A549 (cell line): ENCODE measurements around the gene PARD6G. TPM values are rescaled to one million over a fixed set of nuclear protein-coding genes. Genes with fewer than 3 reads are reported as not detected.

Experiments used
- ATAC-seq, 2 experiments: fragments of 200-7000 bp in 1 of 2; fragments of >200 bp in 1 of 2; cut with Nextera tagmentation in 1 of 2; cut with Tn5 transposase in 1 of 2; 3 replicates each; pipeline versions ENCODE4 v1.8.0 to v1.9.1; 2018 to 2020; ENCODE audit warnings: mild to moderate bottlenecking in 1 of 2, moderate library complexity in 1 of 2
- CTCF ChIA-PET: fragments of 300-600 bp; sonication (Branson Sonifier 250); formaldehyde crosslinking; extraction: SDS; loops from one replicate; lab custom pipeline; 2021; ENCODE audit warnings: antibody characterized with exemption, inconsistent platforms; lab: Yijun Ruan, JAX
- POLR2A ChIA-PET: fragments of 350-600 bp; formaldehyde crosslinking; extraction: SDS; loops from one replicate; lab custom pipeline; 2021; ENCODE audit warnings: antibody characterized with exemption, inconsistent platforms; lab: Yijun Ruan, JAX
- DNase-seq, 2 experiments: peaks; one replicate each; pipeline versions ENCODE4 v3.0.0 to v3.0.0-alpha.2; 2011 to 2016; ENCODE audit warnings: low read depth in 1 of 2, low spot score in 1 of 2
- FAIRE-seq: peaks from 2 replicates; lab custom pipeline; 2011; peaks lifted over from hg19 to GRCh38; lab: Jason Lieb, UNC
- H3K27ac ChIP-seq, 2 experiments: fragments of >200 bp; sonication (Bioruptor Twin); formaldehyde crosslinking; 3 replicates each; pipeline ENCODE4 v1.5.1; 2016 to 2017
- H3K4me1 ChIP-seq: fragments of >200 bp; sonication (Bioruptor Twin); formaldehyde crosslinking; 3 replicates; pipeline ENCODE4 v1.6.1; 2016
- H3K4me2 ChIP-seq: fragments of >200 bp; sonication (Bioruptor Twin); formaldehyde crosslinking; 3 replicates; pipeline ENCODE4 v1.6.1; 2016
- H3K4me3 ChIP-seq: fragments of >200 bp; sonication (Bioruptor Twin); formaldehyde crosslinking; 3 replicates; pipeline ENCODE4 v1.5.1; 2016
- H3K9me3 ChIP-seq: fragments of >200 bp; sonication (Bioruptor Twin); formaldehyde crosslinking; 3 replicates; pipeline ENCODE4 v1.6.1; 2016
- BCL3 ChIP-seq: fragments of >200 bp; sonication (Bioruptor Twin); formaldehyde crosslinking; IDR thresholded peaks from 3 replicates; pipeline ENCODE4 v1.6.1; 2016
- BHLHE40 ChIP-seq: IDR thresholded peaks from 2 replicates; pipeline ENCODE4 v1.6.1; 2012; ENCODE audit warnings: low read depth, low read length, inconsistent platforms
- CBX2 ChIP-seq: fragments of 200-600 bp; sonication (generic); IDR thresholded peaks from 2 replicates; pipeline ENCODE4 v1.6.1; 2016; ENCODE audit warnings: low read depth, mild to moderate bottlenecking, borderline replicate concordance
- CBX8 ChIP-seq: fragments of 200-600 bp; sonication (generic); IDR thresholded peaks from 2 replicates; pipeline ENCODE4 v1.6.1; 2016
- EHMT2 ChIP-seq: fragments of 200-600 bp; sonication (generic); IDR thresholded peaks from 2 replicates; pipeline ENCODE4 v1.6.1; 2016; ENCODE audit warnings: antibody characterized with exemption, low read depth, mild to moderate bottlenecking, moderate library complexity
- FOSB ChIP-seq: fragments of 250-450 bp; sonication (Bioruptor Pico); IDR thresholded peaks from 2 replicates; pipeline ENCODE4 v1.5.0; 2020; ENCODE audit warnings: mild to moderate bottlenecking, moderate library complexity
- HDAC2 ChIP-seq: fragments of 200-600 bp; sonication (generic); IDR thresholded peaks from 2 replicates; pipeline ENCODE4 v1.6.1; 2016
- HMGXB4 ChIP-seq: fragments of 250-450 bp; sonication (Bioruptor Pico); IDR thresholded peaks from 2 replicates; pipeline ENCODE4 v1.5.0; 2021; ENCODE audit warnings: mild to moderate bottlenecking, moderate library complexity, borderline replicate concordance
- HOXA7 ChIP-seq: fragments of 250-450 bp; sonication (Bioruptor Pico); IDR thresholded peaks from 2 replicates; pipeline ENCODE4 v1.5.0; 2020; ENCODE audit warnings: mild to moderate bottlenecking, moderate library complexity
- MYC ChIP-seq: IDR thresholded peaks from 2 replicates; pipeline ENCODE4 v1.6.1; 2012; ENCODE audit warnings: mild to moderate bottlenecking, inconsistent platforms, low read length, improper control_type of control experiment, borderline replicate concordance
- NR3C1 ChIP-seq: fragments of >200 bp; sonication (Bioruptor Twin); formaldehyde crosslinking; IDR thresholded peaks from 3 replicates; pipeline ENCODE4 v1.6.1; 2017
- PBX3 ChIP-seq: IDR thresholded peaks from 2 replicates; pipeline ENCODE4 v1.6.1; 2012
- RAD21 ChIP-seq, 2 experiments: fragments of >200 bp in 1 of 2; sonication (Bioruptor Twin) in 1 of 2; formaldehyde crosslinking in 1 of 2; IDR thresholded peaks in 1 of 2; conservative IDR thresholded peaks in 1 of 2; 2 replicates in 1 of 2; 3 replicates in 1 of 2; pipeline ENCODE4 v1.6.1; 2012 to 2018; ENCODE audit warnings: inconsistent platforms in 1 of 2
- RARB ChIP-seq: fragments of 250-450 bp; sonication (Bioruptor Pico); IDR thresholded peaks from 2 replicates; pipeline ENCODE4 v1.8.0; 2021; ENCODE audit warnings: mild to moderate bottlenecking, moderate library complexity
- RCOR1 ChIP-seq: fragments of 150-350 bp; IDR thresholded peaks from 2 replicates; pipeline ENCODE4 v1.6.1; 2014; ENCODE audit warnings: antibody characterized with exemption, low read length, low read depth
- REST ChIP-seq: fragments of 200-600 bp; sonication (generic); IDR thresholded peaks from 2 replicates; pipeline ENCODE4 v1.6.1; 2016; ENCODE audit warnings: antibody characterized with exemption, mild to moderate bottlenecking, moderate library complexity
- SMC3 ChIP-seq: fragments of >200 bp; sonication (Bioruptor Twin); formaldehyde crosslinking; IDR thresholded peaks from 3 replicates; pipeline ENCODE4 v1.6.1; 2018; ENCODE audit warnings: inconsistent platforms
- SREBF2 ChIP-seq: fragments of 450-650 bp; IDR thresholded peaks from 2 replicates; pipeline ENCODE4 v1.6.1; 2014; ENCODE audit warnings: mild to moderate bottlenecking, moderate library complexity
- TP53 ChIP-seq: fragments of 250-450 bp; sonication (Bioruptor Pico); IDR thresholded peaks from 2 replicates; pipeline ENCODE4 v1.5.0; 2021; ENCODE audit warnings: mild to moderate bottlenecking, moderate library complexity
- USF2 ChIP-seq: fragments of 450-650 bp; IDR thresholded peaks from 2 replicates; pipeline ENCODE4 v1.6.1; 2014; ENCODE audit warnings: antibody characterized with exemption
- ZC3H11A ChIP-seq: fragments of 450-650 bp; IDR thresholded peaks from 2 replicates; pipeline ENCODE4 v1.6.1; 2014; ENCODE audit warnings: antibody characterized with exemption, mild to moderate bottlenecking
- ZFP36 ChIP-seq: fragments of 450-650 bp; IDR thresholded peaks from 2 replicates; pipeline ENCODE4 v1.6.1; 2014; ENCODE audit warnings: borderline replicate concordance; ENCODE audit not compliant: partially characterized antibody
- ZNF302 ChIP-seq: fragments of 250-450 bp; sonication (Bioruptor Pico); IDR thresholded peaks from 2 replicates; pipeline ENCODE4 v1.9.0; 2021; ENCODE audit warnings: inconsistent platforms, mild to moderate bottlenecking, moderate library complexity
- WGBS: methylation state at CpG from one replicate; pipeline ENCODE4 v1.1.6; 2017; ENCODE audit errors: missing lambda C conversion rate; 5-methylcytosine and 5-hydroxymethylcytosine counted together
- polyA plus RNA-seq, 4 experiments: library from polyadenylated mRNA; depleted of rRNA in 3 of 4; stranded (reverse); fragments of >200 nt; fragmentation: RNase III in 1 of 4; extraction: RNeasy Plus Mini Kit Qiagen cat#74134 plus additional on column Dnase treatment in 1 of 4; gene quantifications; 2 replicates in 3 of 4; 3 replicates in 1 of 4; pipeline ENCODE4 v1.2.3, GENCODE V29; 2011 to 2017

PARD6G gene
- polyA plus RNA-seq, 2 of the 4 experiments (the other 2 are of a cell fraction) = 1.6 to 2.3 TPM

- ChIA-PET POLR2A (no interaction called here), CTCF (interaction anchor here (1.0 to 1.6 kb wide), 2 partner anchors 26 to 58 kb away, joined by 4 read pairs; no protein-coding TSS in a partner anchor)
- no peak overlapping the region for H3K4me3 ChIP-seq
- H3K4me2 ChIP-seq = no peak overlapping the region
- TF ChIP-seq RCOR1 (no peak), SREBF2 (no peak), CBX2 (no peak), USF2 (no peak), RAD21 (conservative IDR thresholded peaks at IDR 0.05 in 1 of 2, IDR thresholded peaks at IDR 0.05 in 1 of 2) (no peak), PBX3 (no peak), ZFP36 (no peak), BCL3 (no peak), RARB (CRISPR knock-in tag) (no peak), ZNF302 (CRISPR knock-in tag) (no peak), TP53 (CRISPR knock-in tag) (no peak), HOXA7 (CRISPR knock-in tag) (no peak), CBX8 (no peak), BHLHE40 (no peak)
- TF ChIP-seq, all 56 proteins: peak for 0
- no peak overlapping the region for H3K27ac ChIP-seq
- no peaks in the 10 kb centered on the region for H3K4me1 ChIP-seq
- H3K9me3 ChIP-seq = no peaks in the 10 kb centered on the region
- ATAC-seq (no peak), DNase-seq (no peak), FAIRE-seq (no peak)
- 56% methylated on average over 3 of the region's 3 CpGs for WGBS
These were observed 18.0 kb downstream of the PARD6G start for GRCh38 chr18:80229363-80229762.

GRCh38 chr18:80228051-80228848 lies 19.1 kb downstream of the PARD6G start:
- ChIA-PET CTCF (interaction anchor here (1.0 to 1.6 kb wide), 2 partner anchors 27 to 57 kb away, joined by 4 read pairs; no protein-coding TSS in a partner anchor), POLR2A (no interaction called here)
- ATAC-seq (no peak), DNase-seq (no peak), FAIRE-seq (no peak)
- no peak overlapping the region for H3K4me3 ChIP-seq
- WGBS = 71% methylated on average over 13 of the region's 18 CpGs
- no peak overlapping the region for H3K27ac ChIP-seq
- H3K4me1 ChIP-seq = no peaks in the 10 kb centered on the region
- no peak overlapping the region for H3K4me2 ChIP-seq
- H3K9me3 ChIP-seq = no peaks in the 10 kb centered on the region
- TF ChIP-seq REST (no peak), FOSB (CRISPR knock-in tag) (no peak), MYC (no peak), ZFP36 (no peak), CBX2 (no peak), BCL3 (no peak), SMC3 (no peak), HMGXB4 (CRISPR knock-in tag) (no peak), NR3C1 (no peak), HDAC2 (no peak), TP53 (CRISPR knock-in tag) (no peak), HOXA7 (CRISPR knock-in tag) (no peak), SREBF2 (no peak), ZNF302 (CRISPR knock-in tag) (no peak), EHMT2 (no peak), ZC3H11A (no peak), PBX3 (no peak)
